Body of pancreas (tissue), 4 donors: ENCODE results near the gene ZBED6.

Experiments
- POLR2A ChIP-seq, 3 donors: fragments of 450-650 bp; IDR thresholded peaks; one replicate each; pipeline ENCODE4 v1.6.1; 2016; ENCODE audit warnings: antibody characterized with exemption in 3 of 3, mild to moderate bottlenecking in 2 of 3
- TF ChIP-seq, protein P1 (sequence below), 7 experiments: fragments of 450-650 bp in 4 of 7; fragments of 200-600 bp in 3 of 7; sonication (generic) in 3 of 7; IDR thresholded peaks; one replicate each; pipeline ENCODE4 v1.5.1; 2016 to 2019; ENCODE audit warnings: antibody characterized with exemption in 7 of 7

GRCh38 chr1:203797948-203798655 is 2.7 kb downstream of the ZBED6 start:
- TF ChIP-seq, protein P1, sequence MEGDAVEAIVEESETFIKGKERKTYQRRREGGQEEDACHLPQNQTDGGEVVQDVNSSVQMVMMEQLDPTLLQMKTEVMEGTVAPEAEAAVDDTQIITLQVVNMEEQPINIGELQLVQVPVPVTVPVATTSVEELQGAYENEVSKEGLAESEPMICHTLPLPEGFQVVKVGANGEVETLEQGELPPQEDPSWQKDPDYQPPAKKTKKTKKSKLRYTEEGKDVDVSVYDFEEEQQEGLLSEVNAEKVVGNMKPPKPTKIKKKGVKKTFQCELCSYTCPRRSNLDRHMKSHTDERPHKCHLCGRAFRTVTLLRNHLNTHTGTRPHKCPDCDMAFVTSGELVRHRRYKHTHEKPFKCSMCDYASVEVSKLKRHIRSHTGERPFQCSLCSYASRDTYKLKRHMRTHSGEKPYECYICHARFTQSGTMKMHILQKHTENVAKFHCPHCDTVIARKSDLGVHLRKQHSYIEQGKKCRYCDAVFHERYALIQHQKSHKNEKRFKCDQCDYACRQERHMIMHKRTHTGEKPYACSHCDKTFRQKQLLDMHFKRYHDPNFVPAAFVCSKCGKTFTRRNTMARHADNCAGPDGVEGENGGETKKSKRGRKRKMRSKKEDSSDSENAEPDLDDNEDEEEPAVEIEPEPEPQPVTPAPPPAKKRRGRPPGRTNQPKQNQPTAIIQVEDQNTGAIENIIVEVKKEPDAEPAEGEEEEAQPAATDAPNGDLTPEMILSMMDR (IDR thresholded peaks at IDR 0.05), result no peak
- TF ChIP-seq POLR2A (IDR thresholded peaks at IDR 0.05), result no peak
